Activated T-cell treated with anti-CD3 and anti-CD28 coated beads for 4 hours (primary cell): Measurements from ENCODE around the gene NEU3.
A peak's percentile ranks its signal among the peaks of the same experiment; 100 is the strongest.
"Not testable (repeated sequence)": the region's sequence is repeated elsewhere in the genome, so short reads cannot be mapped to it uniquely, and the experiment has no call there.

Experiments used
- DNase-seq: peaks from one replicate; pipeline ENCODE4 v3.0.0-alpha.2; 2020

The NEU3 gene, protein sequence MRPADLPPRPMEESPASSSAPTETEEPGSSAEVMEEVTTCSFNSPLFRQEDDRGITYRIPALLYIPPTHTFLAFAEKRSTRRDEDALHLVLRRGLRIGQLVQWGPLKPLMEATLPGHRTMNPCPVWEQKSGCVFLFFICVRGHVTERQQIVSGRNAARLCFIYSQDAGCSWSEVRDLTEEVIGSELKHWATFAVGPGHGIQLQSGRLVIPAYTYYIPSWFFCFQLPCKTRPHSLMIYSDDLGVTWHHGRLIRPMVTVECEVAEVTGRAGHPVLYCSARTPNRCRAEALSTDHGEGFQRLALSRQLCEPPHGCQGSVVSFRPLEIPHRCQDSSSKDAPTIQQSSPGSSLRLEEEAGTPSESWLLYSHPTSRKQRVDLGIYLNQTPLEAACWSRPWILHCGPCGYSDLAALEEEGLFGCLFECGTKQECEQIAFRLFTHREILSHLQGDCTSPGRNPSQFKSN

DNA sequence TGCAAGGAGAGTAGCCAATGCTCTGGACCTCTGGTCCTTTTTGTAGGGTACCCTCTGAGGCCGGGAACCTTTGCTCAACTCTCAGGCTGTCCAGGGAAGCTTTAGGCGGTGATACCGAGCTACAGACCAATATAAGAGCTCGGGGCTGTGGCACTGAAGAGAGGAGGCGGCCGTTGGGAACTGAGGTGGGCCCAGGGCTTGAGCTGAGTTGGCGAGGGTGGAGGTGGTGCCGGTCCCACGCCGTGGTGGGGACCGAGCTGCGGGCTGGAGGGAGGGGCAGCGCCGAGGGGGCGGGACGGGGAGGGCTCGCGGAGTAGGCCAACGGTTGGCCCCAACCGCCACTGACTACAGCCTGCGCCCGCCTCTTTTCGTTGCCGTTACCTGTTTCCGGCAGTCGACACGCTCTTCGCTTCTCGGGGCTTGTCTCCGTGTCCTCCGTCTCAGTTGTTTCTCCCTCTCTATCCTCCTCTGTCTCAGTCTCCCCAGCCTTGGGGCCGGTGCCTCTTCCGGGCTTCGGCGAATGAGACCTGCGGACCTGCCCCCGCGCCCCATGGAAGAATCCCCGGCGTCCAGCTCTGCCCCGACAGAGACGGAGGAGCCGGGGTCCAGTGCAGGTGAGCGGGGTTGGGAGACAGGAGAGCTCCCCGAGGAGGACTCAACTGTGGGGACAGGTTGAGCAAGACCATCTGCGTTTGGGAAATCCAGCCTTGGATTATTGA is at the start of gene NEU3:
Gene NEU3, plus strand, starts transcription at position 393 of the 719 bp plus-strand sequence. Its CDS starts 128 bp downstream, at position 521.
- peak; percentile 71 for DNase-seq

DNA sequence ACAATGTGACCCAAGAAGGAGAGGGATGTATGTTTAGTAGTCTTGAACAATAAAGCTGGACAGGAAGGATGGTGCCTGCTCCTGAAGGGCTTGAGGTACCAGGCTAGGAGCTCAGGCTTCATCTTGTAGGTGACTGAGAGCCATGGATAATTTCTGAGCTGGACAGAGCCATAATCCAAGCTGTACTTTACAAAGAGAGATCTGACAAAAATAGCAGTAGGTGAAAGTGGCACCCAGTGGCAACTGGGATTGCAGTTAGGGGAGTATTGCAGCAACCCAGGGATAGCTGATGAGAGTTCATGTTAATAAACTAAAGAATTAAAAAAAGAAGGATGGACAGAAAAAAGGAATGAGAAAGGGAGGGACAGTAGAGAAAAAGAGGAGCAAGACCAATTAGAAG is 47.2 kb upstream of the NEU3 start:
- no peak for DNase-seq

DNA sequence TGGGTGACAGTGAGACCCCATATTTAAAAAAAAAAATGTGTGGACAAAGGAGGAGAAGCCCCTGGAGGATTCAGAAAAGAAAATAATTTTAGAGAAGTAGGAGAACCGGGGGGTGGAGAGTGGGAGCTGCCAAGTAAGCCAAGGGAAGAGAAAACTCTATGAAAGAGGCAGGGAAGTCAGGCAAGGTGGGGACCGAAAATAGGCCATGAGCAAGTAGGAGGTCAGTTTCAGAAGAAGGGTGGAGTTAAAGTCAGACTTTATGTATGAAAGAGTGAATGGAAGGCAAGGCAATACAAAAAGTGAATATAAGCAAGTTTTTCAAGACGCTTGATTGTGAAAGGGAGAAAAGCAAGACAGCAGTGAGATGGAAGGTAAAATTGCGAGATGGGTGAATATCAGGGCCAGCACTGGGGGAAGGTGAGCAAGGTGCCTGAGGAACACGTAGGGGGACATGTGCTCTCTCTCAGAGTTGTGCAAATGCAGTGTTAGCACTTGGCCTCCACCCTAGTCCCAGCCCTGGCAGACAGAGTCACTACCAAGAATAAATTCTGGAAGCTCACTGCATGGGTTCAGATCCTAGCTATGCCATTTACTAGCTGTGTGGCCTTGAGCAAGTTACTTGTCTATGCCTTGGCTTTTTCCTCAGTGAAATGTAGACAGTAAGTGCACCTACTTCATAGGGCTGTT is 46.5 kb upstream of the NEU3 start:
- DNase-seq: no peak

DNA sequence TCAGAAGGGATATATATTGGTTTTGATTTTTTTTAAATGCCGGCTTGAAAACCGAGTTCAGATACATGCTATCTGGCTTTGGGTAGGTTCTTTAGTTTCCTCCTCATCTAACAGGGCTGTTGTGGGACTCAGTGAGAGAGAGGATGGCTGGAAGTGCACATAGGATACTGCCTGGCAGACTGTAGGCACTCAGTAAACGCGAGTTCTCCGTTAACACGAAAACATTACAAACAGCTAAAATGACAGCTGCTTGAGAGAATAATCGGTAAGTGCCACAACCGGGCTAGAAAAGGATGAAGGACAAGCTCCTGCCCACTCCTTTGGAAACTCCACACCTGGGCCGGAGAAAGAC is 40.2 kb upstream of the NEU3 start:
- DNase-seq: no peak

DNA sequence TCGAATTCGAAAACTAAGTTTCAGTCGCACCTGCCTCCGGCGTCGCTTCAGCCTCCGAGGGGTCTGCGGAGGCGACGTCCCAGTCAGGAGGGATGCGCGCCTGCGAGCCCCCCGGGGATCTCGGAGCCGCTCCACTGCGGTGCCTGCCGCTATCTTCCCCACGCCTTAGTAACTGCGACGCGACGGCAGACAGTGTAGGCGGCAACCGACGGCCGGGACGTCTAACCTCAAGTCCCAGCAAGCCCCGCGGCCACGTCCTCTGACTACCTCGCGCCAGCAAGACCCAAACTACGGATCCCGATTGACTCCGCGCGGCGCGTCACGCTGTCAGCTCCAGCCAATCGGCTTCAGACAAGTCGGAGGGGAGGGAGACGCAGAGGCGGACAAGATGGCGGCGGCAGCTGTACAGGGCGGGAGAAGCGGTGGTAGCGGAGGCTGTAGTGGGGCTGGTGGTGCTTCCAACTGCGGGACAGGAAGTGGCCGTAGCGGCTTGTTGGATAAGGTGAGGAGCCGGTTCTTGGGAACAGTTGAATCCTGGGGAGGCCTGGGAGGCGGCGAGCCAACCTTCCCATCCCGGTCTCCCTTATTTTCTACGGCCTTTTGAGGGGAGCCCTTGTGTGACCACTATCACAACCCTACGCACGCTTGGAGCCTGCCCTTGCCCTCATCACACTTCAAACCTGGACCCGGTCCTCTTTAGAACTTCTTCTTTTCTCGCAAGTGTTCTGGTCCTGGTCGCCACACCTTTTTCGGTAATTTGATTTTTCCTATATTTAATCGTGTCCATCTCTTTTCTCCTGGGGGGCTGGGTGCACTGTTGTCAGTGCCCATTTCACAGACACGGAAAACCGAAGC is 39.6 kb upstream of the NEU3 start, which contains the start of the genes SPCS2 and XRRA1:
Gene SPCS2, plus strand, starts transcription at position 369 of the 855 bp plus-strand sequence. Its CDS starts 20 bp downstream, at position 389.
Gene XRRA1, minus strand, starts transcription at position 194 of the 855 bp plus-strand sequence. CDS start 8,213 bp downstream, outside the sequence.
- DNase-seq: peak; percentile 95

DNA sequence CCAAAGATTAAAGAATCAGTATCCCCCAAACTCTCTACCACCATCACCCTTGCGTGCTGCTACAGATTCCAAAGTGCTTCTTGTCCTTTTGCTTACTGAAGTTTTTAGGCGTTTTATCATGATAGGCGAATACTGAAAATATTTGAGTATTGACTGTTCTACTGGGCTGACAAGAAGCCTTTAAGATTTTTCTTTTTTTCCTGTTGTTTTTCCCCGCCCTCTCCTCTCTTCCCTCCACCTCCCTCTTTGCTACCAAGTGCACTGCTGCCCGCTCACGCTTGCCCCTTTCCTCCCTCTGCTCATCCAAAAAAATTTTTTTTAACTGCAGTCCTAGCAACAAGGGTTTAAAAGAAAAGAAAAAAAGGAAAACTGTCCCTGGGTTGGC is 39.0 kb upstream of the NEU3 start:
- DNase-seq: no peak

GRCh38 chr11:74950374-74950969 is 38.3 kb upstream of the NEU3 start:
- DNase-seq: no peak

DNA sequence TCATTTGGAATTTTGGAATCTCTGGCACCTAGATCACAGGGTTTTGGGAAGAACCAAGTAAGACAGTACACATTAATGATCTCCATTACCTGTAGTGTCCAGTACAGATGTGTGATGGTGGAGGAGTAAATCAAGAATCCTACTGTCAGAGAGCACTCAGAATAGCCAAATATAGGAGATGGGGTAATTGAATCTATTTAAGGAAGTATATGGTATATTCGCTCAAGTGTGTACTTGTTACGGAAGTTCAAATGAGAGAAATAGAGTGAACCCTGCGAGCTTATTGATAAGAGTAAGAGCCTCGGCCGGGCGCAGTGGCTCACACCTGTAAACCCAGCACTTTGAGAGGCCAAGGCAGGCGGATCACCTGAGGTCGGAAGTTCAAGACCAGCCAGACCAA is 37.5 kb upstream of the NEU3 start:
- no peak for DNase-seq

- DNase-seq: no peak
These were observed 36.0 kb upstream of the NEU3 start for GRCh38 chr11:74952752-74953151.

DNA sequence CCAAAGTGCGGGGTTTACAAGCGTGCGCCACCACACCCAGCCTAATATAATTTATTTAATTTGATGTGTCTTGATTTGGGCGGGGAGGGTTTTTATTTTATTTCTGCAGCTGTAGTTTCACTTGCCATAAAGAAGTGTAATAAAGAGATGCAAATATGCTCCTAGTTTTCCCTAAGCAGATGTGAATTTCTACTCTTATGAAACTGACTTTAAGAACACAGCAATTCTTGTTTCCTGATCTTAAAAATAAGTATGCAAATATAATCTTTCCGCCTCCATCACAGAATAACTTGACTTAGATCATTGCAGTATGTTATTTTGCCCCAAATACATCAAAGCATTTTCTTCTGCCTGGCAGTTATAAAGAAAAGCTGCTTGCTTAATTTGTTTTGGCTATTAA is 35.3 kb upstream of the NEU3 start:
- DNase-seq: no peak

DNA sequence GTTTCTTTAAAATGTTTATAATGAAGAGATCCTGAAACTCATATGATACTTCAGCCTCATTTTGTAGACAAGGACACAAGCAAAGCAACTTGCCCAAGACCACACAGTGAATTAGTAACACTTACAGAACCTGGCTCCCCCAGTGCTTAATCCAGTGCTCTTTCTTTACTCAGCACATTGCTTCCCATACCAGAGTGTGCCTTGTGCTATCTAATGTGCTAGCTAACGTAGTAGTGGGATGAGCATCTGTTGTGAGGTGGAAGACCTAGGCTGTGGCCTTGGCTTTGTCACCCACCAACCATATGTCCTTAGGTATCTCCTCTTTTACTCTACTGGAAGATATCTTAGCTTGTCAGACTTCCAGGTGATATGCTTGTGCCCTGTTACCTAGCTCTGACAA is 34.5 kb upstream of the NEU3 start:
- DNase-seq: no peak

GRCh38 chr11:74956397-74957015 is 32.2 kb upstream of the NEU3 start:
- no peak for DNase-seq

- no peak for DNase-seq
These were observed 30.6 kb upstream of the NEU3 start for GRCh38 chr11:74957937-74958629.

DNA sequence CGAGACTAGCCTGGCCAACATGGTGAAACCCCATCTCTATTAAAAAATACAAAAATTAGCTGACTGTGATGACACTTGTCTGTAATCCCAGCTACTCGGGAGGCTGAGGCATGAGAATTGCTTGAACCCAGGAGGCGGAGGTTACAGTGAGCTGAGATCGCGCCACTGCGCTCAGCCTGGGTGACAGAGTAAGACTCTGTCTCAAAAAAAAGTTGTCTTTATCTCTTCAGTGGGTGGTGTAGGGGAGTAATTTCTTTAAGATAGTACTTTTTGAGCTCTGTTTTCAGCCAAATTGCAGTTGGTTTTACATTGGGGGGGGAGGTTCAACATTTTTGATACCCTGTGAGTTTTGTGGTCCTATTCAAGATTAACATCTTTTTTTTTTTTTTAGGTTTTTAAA is 28.6 kb upstream of the NEU3 start:
- DNase-seq: not testable (repeated sequence)

GRCh38 chr11:74966651-74967050 is 22.1 kb upstream of the NEU3 start:
- no peak for DNase-seq

DNA sequence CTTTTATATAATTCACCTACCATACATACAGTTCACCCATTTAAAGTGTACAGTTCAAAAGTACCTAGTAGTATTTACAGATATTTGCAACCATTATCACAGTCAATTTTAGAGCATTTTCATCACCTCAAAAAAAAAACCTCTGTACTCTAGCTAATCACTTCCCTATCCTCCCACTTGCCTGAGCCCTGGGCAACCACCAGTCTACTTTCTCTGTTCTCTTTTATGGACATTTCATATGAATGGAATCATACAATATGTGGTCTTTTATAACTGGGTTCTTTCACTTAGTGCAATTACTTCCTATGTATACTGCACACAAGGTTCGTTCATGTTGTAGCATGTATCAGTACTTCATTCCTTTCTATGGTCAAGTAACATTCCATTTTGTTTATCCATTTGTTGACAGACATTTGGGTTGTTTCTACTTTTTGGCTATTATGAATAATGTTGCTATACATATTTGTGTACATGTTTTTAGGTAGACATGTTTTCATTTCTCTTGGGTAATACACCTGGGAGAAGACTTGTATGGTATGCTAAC is 17.8 kb upstream of the NEU3 start:
- DNase-seq: no peak

DNA sequence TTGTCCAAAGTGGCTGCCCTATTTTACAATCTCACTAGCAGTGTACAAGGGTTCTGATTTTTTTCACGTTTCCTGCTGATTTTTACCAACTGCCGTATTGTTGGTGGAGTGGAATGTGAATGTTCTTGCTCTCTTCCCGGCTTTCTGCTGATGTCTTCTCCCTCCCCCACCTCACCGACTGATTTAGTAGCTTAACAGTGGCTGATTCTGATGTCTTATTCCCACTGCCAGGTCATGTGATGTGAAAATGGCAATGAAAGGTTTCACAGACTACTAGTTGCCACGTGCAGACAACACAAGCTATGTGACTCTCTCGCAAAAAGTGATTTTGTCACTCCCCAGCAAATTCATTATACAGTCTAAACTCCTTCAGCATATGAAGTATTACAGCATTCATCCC is 17.3 kb upstream of the NEU3 start:
- no peak for DNase-seq

- no peak for DNase-seq
These were observed 10.7 kb upstream of the NEU3 start for GRCh38 chr11:74978041-74978440.

GRCh38 chr11:74980634-74981033 is 8.1 kb upstream of the NEU3 start:
- no peak for DNase-seq

DNA sequence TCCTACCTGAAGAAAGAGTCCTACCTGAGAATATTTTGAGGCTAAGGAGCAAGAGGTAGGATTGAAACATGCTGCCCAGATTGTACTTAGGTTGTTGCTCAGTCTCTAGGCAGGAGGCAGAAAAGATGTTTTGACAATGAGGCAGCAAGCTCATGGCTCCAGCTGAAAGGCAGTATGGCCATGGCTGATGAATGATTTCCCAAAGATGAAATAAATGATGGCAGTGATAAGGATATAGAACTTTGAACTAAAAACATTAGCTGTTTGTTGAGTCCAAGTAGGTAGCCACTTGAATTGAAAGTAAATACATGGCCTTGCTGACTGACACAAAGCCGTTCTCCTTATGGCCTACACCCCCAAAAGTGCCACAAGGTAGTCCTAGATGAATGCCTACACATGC is 6.8 kb upstream of the NEU3 start:
- no peak for DNase-seq

DNA sequence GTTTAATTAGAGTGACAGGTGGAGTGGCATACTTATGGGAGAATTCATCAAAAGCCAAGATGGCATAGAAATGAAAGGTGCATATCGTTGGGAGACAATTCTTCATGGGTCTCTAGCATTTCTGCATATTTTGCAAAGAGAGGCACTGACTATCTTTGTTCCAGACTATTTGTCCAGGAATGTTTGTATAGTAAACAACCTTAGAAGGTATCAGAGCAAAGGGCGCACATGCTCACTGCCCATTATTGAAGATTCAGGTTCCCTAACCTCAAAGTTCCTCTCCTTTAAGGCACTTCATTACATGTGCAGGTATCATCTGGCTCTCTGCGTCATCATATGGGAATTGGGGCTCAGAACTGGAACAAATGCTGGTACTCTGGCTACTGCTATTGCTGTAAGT is 4.7 kb upstream of the NEU3 start:
- no peak for DNase-seq
